Measurements from ENCODE around the gene PSENEN.

- TF ChIP-seq POLR2AphosphoS5 (IDR thresholded peaks at IDR 0.05) (no peak), POLR2A (IDR thresholded peaks at IDR 0.05) (no peak), CTCF (IDR thresholded peaks at IDR 0.05) (no peak), EP300 (IDR thresholded peaks at IDR 0.05; ENCODE audit: low read depth) (no peak)
Observed at GRCh38 chr19:35768082-35768421, 22.6 kb downstream of the PSENEN start.
